Coronary artery (tissue), 2 donors: ENCODE measurements around the gene MT1A.

Experiments
- DNase-seq: peaks from one replicate; pipeline ENCODE4 v3.0.0-alpha.2; 2017; ENCODE audit warnings: low spot score
- H3K27ac ChIP-seq, 2 donors: fragments of 200-600 bp; sonication (generic); one replicate each; pipeline ENCODE4 v1.5.1; 2016 to 2019
- H3K4me3 ChIP-seq: fragments of 200-600 bp; sonication (generic); 2 replicates; pipeline ENCODE4 v1.5.1; 2016; ENCODE audit warnings: mild to moderate bottlenecking, moderate library complexity
- CTCF ChIP-seq: fragments of 200-600 bp; sonication (generic); IDR thresholded peaks from one replicate; pipeline ENCODE4 v1.5.1; 2019; ENCODE audit warnings: antibody characterized with exemption

The MT1A gene

DNA sequence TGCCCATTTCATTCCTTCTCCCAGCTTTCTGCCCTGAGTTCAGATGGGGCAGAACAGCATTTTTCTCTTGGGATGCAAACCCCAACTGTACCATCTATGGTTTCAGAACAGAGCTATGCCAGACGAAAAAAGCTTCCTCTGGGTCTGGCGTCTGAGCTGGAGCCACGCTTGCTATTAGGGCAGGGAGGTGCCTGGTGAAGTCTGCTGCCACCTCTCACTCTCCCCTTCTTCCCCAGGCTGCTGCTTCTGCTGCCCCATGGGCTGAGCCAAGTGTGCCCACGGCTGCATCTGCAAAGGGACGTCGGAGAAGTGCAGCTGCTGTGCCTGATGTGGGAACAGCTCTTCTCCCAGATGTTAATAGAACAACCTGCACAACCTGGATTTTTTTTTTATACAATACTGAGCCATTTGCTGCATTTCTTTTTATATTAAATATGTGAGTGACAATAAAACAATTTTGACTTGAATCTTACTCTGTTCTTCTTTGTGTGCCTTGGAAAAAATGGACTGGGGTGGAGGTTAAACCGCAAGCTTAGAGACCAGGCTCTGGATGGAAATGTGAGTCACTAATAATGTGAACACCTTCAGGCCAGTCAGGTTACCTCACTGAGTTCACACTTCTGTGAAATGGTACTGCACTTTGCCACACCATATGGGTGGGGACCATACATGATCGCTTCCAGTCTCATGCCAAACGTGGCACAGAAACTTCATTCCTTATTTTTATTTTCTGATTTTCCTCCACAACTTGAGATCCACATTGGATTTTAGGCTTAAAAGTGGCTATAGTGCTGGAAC, 1.7 kb upstream of the MT1A start:
- H3K4me3 ChIP-seq = no peak overlapping the region
- H3K27ac ChIP-seq = no peak overlapping the region
- no peak for DNase-seq
- no peak for TF ChIP-seq CTCF

DNA sequence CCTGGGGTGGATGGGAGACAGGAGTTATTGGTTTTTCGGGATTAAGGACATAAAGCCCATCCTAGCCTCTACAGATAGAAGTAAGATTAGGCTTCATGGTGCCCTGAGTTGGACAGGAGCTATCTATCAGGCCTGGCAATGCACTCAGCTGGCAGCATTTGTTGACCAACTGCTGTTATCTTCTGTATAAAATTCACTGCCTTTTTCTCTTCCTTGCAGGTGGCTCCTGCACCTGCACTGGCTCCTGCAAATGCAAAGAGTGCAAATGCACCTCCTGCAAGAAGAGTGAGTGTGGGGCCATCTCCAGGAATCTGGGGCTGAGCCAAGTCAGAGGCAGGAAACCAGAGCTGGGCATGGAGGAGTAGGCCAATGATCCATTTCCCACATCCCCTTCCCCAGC, 579 bp downstream of the MT1A start:
- DNase-seq = no peak
- Histone ChIP-seq H3K27ac (peak overlapping the region; percentile 81 to 85), H3K4me3 (peak overlapping the region; percentile 70)
- TF ChIP-seq CTCF = no peak

GRCh38 chr16:56640076-56640475, 1.6 kb downstream of the MT1A start:
- H3K27ac ChIP-seq = no peak overlapping the region
- H3K4me3 ChIP-seq = no peak overlapping the region
- no peak for TF ChIP-seq CTCF
- no peak for DNase-seq

DNA sequence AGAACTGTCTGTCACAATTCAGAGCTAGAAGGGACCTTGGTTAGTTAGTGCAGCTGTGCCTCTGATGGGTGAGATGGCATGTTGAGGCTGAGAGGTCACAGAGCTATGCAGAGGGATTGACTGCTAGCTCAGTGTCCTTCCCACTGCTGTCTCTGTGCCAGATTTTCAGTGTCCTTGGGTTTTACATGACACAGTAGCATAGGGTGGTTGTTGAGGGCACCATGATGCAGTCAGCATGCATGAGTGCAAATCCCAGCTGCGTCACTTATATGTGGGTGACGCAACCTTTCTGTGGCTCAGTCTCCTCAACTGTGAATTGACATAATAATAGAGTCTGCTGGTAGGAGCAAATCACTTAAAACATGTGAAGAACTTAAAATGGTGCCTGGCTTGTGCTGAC, 2.7 kb downstream of the MT1A start:
- H3K4me3 ChIP-seq = no peak overlapping the region
- TF ChIP-seq CTCF = no peak
- no peak for DNase-seq
- no peak overlapping the region for H3K27ac ChIP-seq

DNA sequence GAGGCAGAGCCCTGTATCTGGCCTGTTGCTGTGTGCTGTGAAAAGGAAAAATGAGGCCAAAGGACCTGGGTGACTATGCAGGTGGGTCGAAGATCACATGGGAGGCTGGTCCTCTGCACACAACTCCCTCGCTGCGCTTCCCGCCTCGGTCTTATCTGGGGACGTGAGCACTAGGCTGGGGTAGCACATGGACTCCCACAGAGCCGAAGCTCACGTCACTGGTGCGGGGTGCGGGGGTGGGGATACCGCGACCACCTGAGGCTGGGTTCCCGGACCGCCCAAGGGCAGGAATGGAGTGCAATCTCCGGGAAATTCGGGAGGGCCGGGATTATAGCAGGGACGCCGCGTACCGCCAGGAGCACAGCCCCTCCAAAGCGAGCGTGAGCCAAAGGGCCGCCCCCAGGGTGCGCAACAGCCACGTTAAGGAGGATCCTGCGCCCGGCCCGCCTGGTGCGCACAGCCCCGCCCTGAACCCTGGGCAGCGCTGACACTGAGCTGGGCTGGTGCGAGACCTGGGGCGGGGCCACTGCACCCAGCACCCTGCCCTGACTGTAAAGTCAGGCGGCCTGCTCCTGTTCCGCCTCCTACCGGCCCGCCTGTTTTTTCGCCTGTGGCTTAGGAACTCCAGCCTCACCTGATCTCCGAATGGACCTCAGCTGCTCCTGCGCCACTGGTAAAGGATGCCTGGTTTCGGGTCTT, 4.8 kb downstream of the MT1A start:
- DNase-seq = peak; percentile 90
- peak overlapping the region; percentile 68 for H3K4me3 ChIP-seq
- peak; percentile 59 for TF ChIP-seq CTCF
- peak overlapping the region; percentile 61 to 84 for H3K27ac ChIP-seq

- TF ChIP-seq CTCF = no peak
- H3K4me3 ChIP-seq = peak overlapping the region; percentile 68
These were observed 5.4 kb downstream of the MT1A start for GRCh38 chr16:56643833-56644232.

GRCh38 chr16:56645311-56645710, 6.8 kb downstream of the MT1A start:
- DNase-seq = no peak
- TF ChIP-seq CTCF = no peak
- no peak overlapping the region for H3K4me3 ChIP-seq
- H3K27ac ChIP-seq = no peak overlapping the region

More at GRCh38 chr16:56643833-56644232, 5.4 kb downstream of the MT1A start:
- H3K27ac ChIP-seq = peak overlapping the region; percentile 61 to 84
- no peak for DNase-seq
